SK-N-SH (cell line): ENCODE measurements around the gene ASTN2. TPM values are rescaled to one million over a fixed set of nuclear protein-coding genes. Genes with fewer than 3 reads are reported as not detected.

Experiments used
- CTCF ChIA-PET: fragments of 300-600, 350-600 bp; formaldehyde crosslinking; extraction: SDS; loops from one replicate; lab custom pipeline; 2021; lab: Yijun Ruan, JAX
- POLR2A ChIA-PET: fragments of 350-600 bp; sonication (Branson Sonifier 250); formaldehyde crosslinking; extraction: SDS; loops from one replicate; lab custom pipeline; 2020; ENCODE audit warnings: antibody characterized with exemption, inconsistent platforms; lab: Yijun Ruan, JAX
- DNase-seq: peaks from one replicate; pipeline ENCODE4 v3.0.0; 2012
- H2AFZ ChIP-seq: fragments of 200-600 bp; sonication (generic); 2 replicates; pipeline ENCODE4 v1.8.1; 2016; ENCODE audit warnings: antibody characterized with exemption, mild to moderate bottlenecking, low read depth
- H3F3A ChIP-seq: fragments of 200-600 bp; sonication (generic); replicated peaks from 2 replicates; pipeline ENCODE3; 2016; ENCODE audit warnings: antibody characterized with exemption, mild to moderate bottlenecking; ENCODE audit not compliant: insufficient read depth
- H3K27ac ChIP-seq, 2 experiments: fragments of 200-500 bp in 1 of 2; fragments of 200-600 bp in 1 of 2; sonication (Bioruptor generic) in 1 of 2; sonication (generic), shearing (Covaris generic) in 1 of 2; 2 replicates each; pipeline versions ENCODE4 v1.5.1 to v1.6.1; 2014 to 2016; ENCODE audit warnings: low read depth in 2 of 2, inconsistent platforms in 1 of 2, low read length in 1 of 2, mild to moderate bottlenecking in 1 of 2, mixed read lengths in 1 of 2
- H3K27me3 ChIP-seq: fragments of 200-600 bp; sonication (generic), shearing (Covaris generic); 2 replicates; pipeline ENCODE4 v1.6.1; 2016; ENCODE audit warnings: mixed run types; ENCODE audit not compliant: insufficient read depth
- H3K36me3 ChIP-seq, 2 experiments: fragments of 200-500 bp in 1 of 2; fragments of 200-600 bp in 1 of 2; sonication (Bioruptor generic) in 1 of 2; sonication (generic) in 1 of 2; replicated peaks in 1 of 2; 2 replicates each; pipeline versions ENCODE3 to v1.5.1; 2014 to 2016; ENCODE audit warnings: low read length in 1 of 2, mild to moderate bottlenecking in 1 of 2; ENCODE audit not compliant: insufficient read depth in 2 of 2, control insufficient read depth in 1 of 2
- H3K4me1 ChIP-seq, 2 experiments: fragments of 200-500 bp in 1 of 2; fragments of 200-600 bp in 1 of 2; sonication (Bioruptor generic) in 1 of 2; sonication (generic), shearing (Covaris generic) in 1 of 2; 2 replicates each; pipeline versions ENCODE4 v1.5.1 to v1.6.1; 2014 to 2016; ENCODE audit warnings: low read depth in 1 of 2, low read length in 1 of 2, mixed run types in 1 of 2; ENCODE audit not compliant: insufficient read depth in 2 of 2, control insufficient read depth in 1 of 2
- H3K4me2 ChIP-seq: fragments of 200-600 bp; sonication (generic), shearing (Covaris generic); 2 replicates; pipeline ENCODE4 v1.6.1; 2017; ENCODE audit warnings: mixed run types
- H3K4me3 ChIP-seq, 2 experiments: fragments of 200-500 bp in 1 of 2; fragments of 200-600 bp in 1 of 2; sonication (Bioruptor generic) in 1 of 2; sonication (generic), shearing (Covaris generic) in 1 of 2; 2 replicates each; pipeline versions ENCODE4 v1.5.1 to v1.8.1; 2014 to 2016; ENCODE audit warnings: low read depth in 2 of 2, inconsistent platforms in 1 of 2, low read length in 1 of 2, mild to moderate bottlenecking in 1 of 2, mixed read lengths in 1 of 2, moderate library complexity in 1 of 2
- H3K79me2 ChIP-seq: fragments of 200-600 bp; sonication (generic); 2 replicates; pipeline ENCODE4 v1.8.1; 2017; ENCODE audit warnings: mild to moderate bottlenecking; ENCODE audit not compliant: insufficient read depth
- H3K9ac ChIP-seq: fragments of 200-600 bp; sonication (generic); 2 replicates; pipeline ENCODE4 v1.6.1; 2017; ENCODE audit warnings: mixed run types
- H3K9me2 ChIP-seq: fragments of 200-600 bp; sonication (generic); 2 replicates; pipeline ENCODE4 v1.6.1; 2017; ENCODE audit warnings: mixed run types
- H3K9me3 ChIP-seq: fragments of 200-600 bp; sonication (generic); 2 replicates; pipeline ENCODE4 v1.6.1; 2017; ENCODE audit warnings: mixed run types, mild to moderate bottlenecking, moderate library complexity
- H4K20me1 ChIP-seq: fragments of 200-600 bp; sonication (generic); 2 replicates; pipeline ENCODE4 v1.6.1; 2017; ENCODE audit warnings: mild to moderate bottlenecking, mixed run types; ENCODE audit not compliant: insufficient read depth
- CHD2 ChIP-seq: fragments of 150-350 bp; IDR thresholded peaks from 2 replicates; pipeline ENCODE4 v1.6.1; 2018; ENCODE audit warnings: low read length; ENCODE audit not compliant: partially characterized antibody
- ELF1 ChIP-seq: IDR thresholded peaks from 2 replicates; pipeline ENCODE4 v1.4.0; 2012
- EZH2phosphoT487 ChIP-seq: fragments of 200-600 bp; sonication (generic); IDR thresholded peaks from 2 replicates; pipeline ENCODE4 v1.6.1; 2017; ENCODE audit warnings: low read depth, mixed run types, mild to moderate bottlenecking, antibody characterized with exemption, moderate library complexity, borderline replicate concordance
- MEF2A ChIP-seq: IDR thresholded peaks from 2 replicates; pipeline ENCODE4 v1.4.0; 2012; ENCODE audit warnings: low read depth, borderline replicate concordance
- NFIC ChIP-seq: IDR thresholded peaks from 2 replicates; pipeline ENCODE4 v1.4.0; 2012; ENCODE audit warnings: borderline replicate concordance
- RCOR1 ChIP-seq: fragments of 150-350 bp; IDR thresholded peaks from 2 replicates; pipeline ENCODE4 v1.6.1; 2017; ENCODE audit warnings: antibody characterized with exemption, low read length
- REST ChIP-seq: IDR thresholded peaks from 2 replicates; pipeline ENCODE4 v1.6.1; 2012; ENCODE audit warnings: mild to moderate bottlenecking, low read depth, low read length, moderate library complexity
- SMC3 ChIP-seq: IDR thresholded peaks from 2 replicates; pipeline ENCODE4 v1.6.1; 2012; ENCODE audit warnings: low read depth, low read length, improper control_type of control experiment
- USF1 ChIP-seq: IDR thresholded peaks from 2 replicates; pipeline ENCODE4 v1.4.0; 2012; ENCODE audit warnings: low read depth, borderline replicate concordance
- USF2 ChIP-seq: fragments of 150-350 bp; IDR thresholded peaks from 2 replicates; pipeline ENCODE4 v1.6.1; 2017; ENCODE audit warnings: antibody characterized with exemption, low read length, low read depth, borderline replicate concordance
- ZBTB33 ChIP-seq: IDR thresholded peaks from 2 replicates; pipeline ENCODE4 v1.4.0; 2012; ENCODE audit warnings: low read depth, borderline replicate concordance
- WGBS: methylation state at CpG from one replicate; pipeline ENCODE4 v1.1.6; 2017; ENCODE audit warnings: low lambda C conversion rate; 5-methylcytosine and 5-hydroxymethylcytosine counted together
- polyA plus RNA-seq, 3 experiments: library from polyadenylated mRNA; depleted of rRNA; stranded (reverse); fragments of >200 nt; gene quantifications; 2 replicates each; pipeline ENCODE4 v1.2.3, GENCODE V29; 2012

ASTN2 gene
- polyA plus RNA-seq, 1 of the 3 experiments (the other 2 are of a cell fraction), result 6.6 TPM

- ChIA-PET CTCF (interaction anchor here (0.6 to 1.2 kb wide), 2 partner anchors 8 to 19 kb away, joined by 3 to 4 read pairs; no protein-coding TSS in a partner anchor), POLR2A (interaction anchor here (0.6 kb wide), 1 partner anchor 42 kb away, joined by 3 read pairs; no protein-coding TSS in a partner anchor)
- Histone ChIP-seq H3F3A (no peaks in the 10 kb centered on the region), H3K9me3 (no peaks in the 10 kb centered on the region), H3K27ac (no peak overlapping the region), H3K36me3 (no peaks in the 10 kb centered on the region), H3K27me3 (no peaks in the 10 kb centered on the region), H3K4me3 (no peak overlapping the region), H3K9me2 (no peaks in the 10 kb centered on the region)
- WGBS, result 37% methylated on average over 5 of the region's 5 CpGs
- TF ChIP-seq SMC3 (no peak), CHD2 (no peak), ZBTB33 (no peak), USF1 (no peak), EZH2phosphoT487 (no peak), USF2 (no peak), NFIC (no peak), MEF2A (no peak), ELF1 (no peak), RCOR1 (no peak), REST (no peak)
- TF ChIP-seq, all 33 proteins: peak for 0
- no peak for DNase-seq
- H3K4me1 ChIP-seq, result no peaks in the 10 kb centered on the region
- H2AFZ ChIP-seq, result no peak overlapping the region
- no peak overlapping the region for H3K4me2 ChIP-seq
- no peaks in the 10 kb centered on the region for H3K79me2 ChIP-seq
- no peak overlapping the region for H3K9ac ChIP-seq
- no peaks in the 10 kb centered on the region for H4K20me1 ChIP-seq
These were observed 470.9 kb downstream of the ASTN2 start for GRCh38 chr9:116943970-116944369.
